ENCODE results near the gene VASP.

DNA sequence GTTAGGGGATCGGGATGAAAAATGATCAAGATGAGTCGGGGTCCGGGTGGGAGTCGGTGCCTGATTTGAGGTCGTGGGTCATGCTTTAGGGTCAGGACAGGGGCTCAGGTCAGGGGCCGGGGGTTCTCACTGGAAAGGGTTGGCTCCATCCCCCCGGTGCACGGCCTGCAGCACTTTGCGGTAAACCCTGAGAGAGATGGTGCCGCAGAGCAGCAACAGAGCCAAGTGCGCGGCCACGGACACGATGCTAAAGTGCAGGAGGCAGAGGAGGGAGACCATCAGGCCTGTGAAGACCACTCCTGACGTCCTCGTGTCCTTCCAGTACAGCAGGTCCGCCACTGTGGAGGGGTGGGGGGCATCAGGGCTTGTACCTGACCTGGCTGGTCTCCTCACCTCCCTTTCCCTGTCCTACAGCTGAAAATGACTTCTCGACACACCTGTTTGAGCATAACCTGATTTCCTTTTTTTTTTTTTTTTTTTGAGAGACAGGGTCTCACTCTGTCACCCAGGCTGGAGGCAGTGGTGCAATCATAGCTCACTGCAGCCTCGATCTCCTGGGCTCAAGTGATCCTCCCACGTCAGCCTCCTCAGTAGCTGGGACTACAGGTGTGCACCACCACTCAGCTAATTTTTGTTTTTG, 17.9 kb upstream of the VASP start:
- TF ChIP-seq EZH2phosphoT487 (IDR thresholded peaks at IDR 0.05; ENCODE audit: low read depth) (no peak), CTCF (IDR thresholded peaks at IDR 0.05; ENCODE audit: low read depth, low read length) (no peak)

All from OCI-LY3 (cell line).